SU-DHL-6 (cell line): ENCODE measurements around the gene ZNF879.

Experiments used
- EZH2phosphoT487 ChIP-seq: fragments of 200-600 bp; sonication (generic), shearing (Covaris generic); conservative IDR thresholded peaks from 2 replicates; pipeline ENCODE4 v1.6.1; 2018; ENCODE audit warnings: mild to moderate bottlenecking, antibody characterized with exemption, low read length, moderate library complexity, mixed read lengths
- TF ChIP-seq, protein P1 (sequence below): fragments of 200-600 bp; sonication (generic); IDR thresholded peaks from one replicate; pipeline ENCODE4 v1.5.1; 2017; ENCODE audit warnings: antibody characterized with exemption, mild to moderate bottlenecking, low read length, moderate library complexity; ENCODE audit not compliant: insufficient read depth, poor library complexity, severe bottlenecking

DNA sequence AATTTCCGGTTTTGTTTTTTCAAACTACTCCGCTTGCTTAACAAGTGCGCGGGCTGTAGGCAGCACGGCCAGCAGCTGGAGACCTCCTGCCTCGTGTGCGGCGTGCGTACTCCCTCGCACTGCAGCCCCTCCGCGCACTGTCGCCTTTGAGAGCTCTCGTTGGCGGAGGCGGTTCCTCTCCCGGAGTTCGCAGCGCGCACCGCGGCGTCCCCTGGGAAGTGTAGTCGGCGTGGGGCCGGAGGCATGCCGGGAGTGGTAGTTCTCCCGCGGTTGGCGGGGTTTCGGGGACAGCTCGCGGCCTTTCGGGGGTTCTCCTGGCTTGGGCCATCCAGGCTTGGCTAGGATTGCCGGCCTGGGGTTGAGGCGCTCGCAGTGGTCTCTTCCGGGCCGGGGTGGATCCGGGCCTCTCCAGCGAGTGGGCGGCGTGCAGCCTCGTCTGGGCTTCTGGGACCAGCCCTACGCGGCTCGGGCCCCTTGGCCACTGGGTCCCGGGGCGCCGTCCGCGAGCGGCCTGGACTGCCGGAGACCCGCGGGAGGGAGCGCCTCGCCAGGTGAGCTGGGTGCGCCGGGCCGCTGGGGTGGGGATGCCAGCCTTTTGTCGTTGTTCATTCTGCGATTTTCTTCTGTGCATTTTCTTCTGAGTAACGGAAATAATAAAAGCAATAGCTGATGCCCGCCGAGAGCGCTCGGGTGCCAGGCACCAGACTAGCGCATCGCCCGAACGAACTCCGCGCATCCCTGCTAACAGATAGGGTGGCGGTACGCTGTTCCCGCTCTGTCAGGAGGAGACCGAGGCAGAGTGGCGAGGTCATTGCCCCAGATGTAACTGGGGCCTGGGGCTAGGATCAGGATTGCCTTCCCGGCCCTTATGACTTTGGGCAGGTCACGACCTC lies 36.8 kb downstream of the ZNF879 start, which contains the start of gene ZNF354C:
- TF ChIP-seq, protein P1, sequence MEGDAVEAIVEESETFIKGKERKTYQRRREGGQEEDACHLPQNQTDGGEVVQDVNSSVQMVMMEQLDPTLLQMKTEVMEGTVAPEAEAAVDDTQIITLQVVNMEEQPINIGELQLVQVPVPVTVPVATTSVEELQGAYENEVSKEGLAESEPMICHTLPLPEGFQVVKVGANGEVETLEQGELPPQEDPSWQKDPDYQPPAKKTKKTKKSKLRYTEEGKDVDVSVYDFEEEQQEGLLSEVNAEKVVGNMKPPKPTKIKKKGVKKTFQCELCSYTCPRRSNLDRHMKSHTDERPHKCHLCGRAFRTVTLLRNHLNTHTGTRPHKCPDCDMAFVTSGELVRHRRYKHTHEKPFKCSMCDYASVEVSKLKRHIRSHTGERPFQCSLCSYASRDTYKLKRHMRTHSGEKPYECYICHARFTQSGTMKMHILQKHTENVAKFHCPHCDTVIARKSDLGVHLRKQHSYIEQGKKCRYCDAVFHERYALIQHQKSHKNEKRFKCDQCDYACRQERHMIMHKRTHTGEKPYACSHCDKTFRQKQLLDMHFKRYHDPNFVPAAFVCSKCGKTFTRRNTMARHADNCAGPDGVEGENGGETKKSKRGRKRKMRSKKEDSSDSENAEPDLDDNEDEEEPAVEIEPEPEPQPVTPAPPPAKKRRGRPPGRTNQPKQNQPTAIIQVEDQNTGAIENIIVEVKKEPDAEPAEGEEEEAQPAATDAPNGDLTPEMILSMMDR: no peak
- no peak for TF ChIP-seq EZH2phosphoT487
